ENCODE data around the gene NUP107. TPM values are rescaled to one million over a fixed set of nuclear protein-coding genes. Genes with fewer than 3 reads are reported as not detected.

NUP107 gene
- total and polyA plus RNA-seq, 7 donors = 9.2 to 22.8 (median 19.8) TPM

- intact Hi-C loops (cut with DNase I) = no loop called here
- no peak overlapping the region for H3K4me3 ChIP-seq
- H3K27ac ChIP-seq = no peak overlapping the region
- H3K4me1 ChIP-seq = peaks cover 42% of the 10 kb centered on the region
- H3K9me3 ChIP-seq = no peaks in the 10 kb centered on the region
- H3K27me3 ChIP-seq (ENCODE audit: insufficient read depth in 3 of 3, low read length in 2 of 3) = no peaks in the 10 kb centered on the region
- no peak for TF ChIP-seq CTCF (IDR thresholded peaks at IDR 0.05)
- ATAC-seq (no peak), DNase-seq (no peak)
- peaks cover 0 to 4% of the 10 kb centered on the region in 2 donors for H3K36me3 ChIP-seq (ENCODE audit: insufficient read depth in 1 of 2, low read depth in 1 of 2)
- WGBS, 3 donors = 81 to 93% (median 91%) methylated on average over 1 of the region's 1 CpG
Observed at GRCh38 chr12:68639396-68639767, 47.4 kb upstream of the NUP107 start.

GRCh38 chr12:68641138-68641537 is 45.6 kb upstream of the NUP107 start:
- 26 to 47% (median 38%) methylated on average over 5 of the region's 5 CpGs for WGBS, 3 donors
- Histone ChIP-seq H3K27me3 (ENCODE audit: insufficient read depth in 3 of 3, low read length in 2 of 3) (no peaks in the 10 kb centered on the region), H3K36me3 (ENCODE audit: insufficient read depth in 1 of 2, low read depth in 1 of 2) (peaks cover 0 to 4% of the 10 kb centered on the region in 2 donors), H3K9me3 (no peaks in the 10 kb centered on the region), H3K4me3 (no peak overlapping the region), H3K27ac (no peak overlapping the region), H3K4me1 (peaks cover 44% of the 10 kb centered on the region)
- no peak for TF ChIP-seq CTCF (IDR thresholded peaks at IDR 0.05)
- DNase-seq (no peak), ATAC-seq (peak in 2 of 4 donors; percentile 33 to 59)
- intact Hi-C loops (cut with DNase I) = no loop called here

GRCh38 chr12:68646484-68646883 is 40.3 kb upstream of the NUP107 start:
- ATAC-seq = no peak

GRCh38 chr12:68647507-68647906 is 39.3 kb upstream of the NUP107 start:
- 80 to 91% (median 80%) methylated on average over 1 of the region's 1 CpG for WGBS, 3 donors
- intact Hi-C loops (cut with DNase I) = no loop called here
- ATAC-seq (no peak), DNase-seq (no peak)
- no peak overlapping the region for H3K27ac ChIP-seq
- H3K36me3 ChIP-seq (ENCODE audit: insufficient read depth in 1 of 2, low read depth in 1 of 2) = peaks cover 0 to 48% of the 10 kb centered on the region in 2 donors
- no peaks in the 10 kb centered on the region for H3K27me3 ChIP-seq (ENCODE audit: insufficient read depth in 3 of 3, low read length in 2 of 3)
- H3K9me3 ChIP-seq = no peaks in the 10 kb centered on the region
- peaks cover 14% of the 10 kb centered on the region for H3K4me1 ChIP-seq
- no peak overlapping the region for H3K4me3 ChIP-seq
- no peak for TF ChIP-seq CTCF (IDR thresholded peaks at IDR 0.05)

More at GRCh38 chr12:68646484-68646883, 40.3 kb upstream of the NUP107 start:
- Histone ChIP-seq H3K27me3 (ENCODE audit: insufficient read depth in 3 of 3, low read length in 2 of 3) (no peaks in the 10 kb centered on the region), H3K4me3 (no peak overlapping the region), H3K4me1 (peaks cover 19% of the 10 kb centered on the region), H3K27ac (no peak overlapping the region), H3K9me3 (no peaks in the 10 kb centered on the region), H3K36me3 (ENCODE audit: insufficient read depth in 1 of 2, low read depth in 1 of 2) (peaks cover 0 to 38% of the 10 kb centered on the region in 2 donors)
- DNase-seq = no peak
- no peak for TF ChIP-seq CTCF (IDR thresholded peaks at IDR 0.05)
- WGBS, 3 donors = 87 to 98% (median 91%) methylated on average over 5 of the region's 5 CpGs
- intact Hi-C loops (cut with DNase I) = no loop called here

- Histone ChIP-seq H3K4me3 (no peak overlapping the region), H3K4me1 (peaks cover 12% of the 10 kb centered on the region), H3K9me3 (no peaks in the 10 kb centered on the region), H3K27me3 (ENCODE audit: insufficient read depth in 3 of 3, low read length in 2 of 3) (no peaks in the 10 kb centered on the region), H3K27ac (no peak overlapping the region), H3K36me3 (ENCODE audit: insufficient read depth in 1 of 2, low read depth in 1 of 2) (peaks cover 0 to 50% of the 10 kb centered on the region in 2 donors)
- intact Hi-C loops (cut with DNase I) = no loop called here
- 75 to 95% (median 82%) methylated on average over 3 of the region's 3 CpGs for WGBS, 3 donors
- ATAC-seq = no peak
- TF ChIP-seq CTCF (IDR thresholded peaks at IDR 0.05) = no peak
- no peak for DNase-seq
Observed at GRCh38 chr12:68648179-68648578, 38.6 kb upstream of the NUP107 start.
